Skeletal muscle satellite cell (primary cell): Measurements from ENCODE around the gene MED16.

Source experiments
- small RNA-seq: library from RNA; depleted of rRNA; stranded (forward); fragments of <200 nt; gene quantifications from one replicate; pipeline ENCODE3, GENCODE V24; 2012

Gene MED16

Small RNA genes lying within 50 kb of the gene (small RNA-seq; reads per million reads assigned to genes)
- 7.7 reads per million, percentile 89 among the genes with 10 or more reads in this experiment for gene RNU6-9
